GM23338 (cell line): ENCODE measurements around the gene RHBDL3. TPM values are rescaled to one million over a fixed set of nuclear protein-coding genes. Genes with fewer than 3 reads are reported as not detected.
A peak's percentile ranks its signal among the peaks of the same experiment; 100 is the strongest.

Experiments used
- ATAC-seq: fragments of 200-7000 bp; cut with Tn5 transposase; 3 replicates; pipeline ENCODE4 v1.9.1; 2020
- DNase-seq: peaks from one replicate; pipeline ENCODE4 v3.0.0-alpha.2; 2015; ENCODE audit warnings: low spot score
- H2AFZ ChIP-seq: fragments of 200-600 bp; sonication (generic); 2 replicates; pipeline ENCODE4 v1.8.0; 2016; ENCODE audit warnings: antibody characterized with exemption, mild to moderate bottlenecking, moderate library complexity
- H3F3A ChIP-seq: fragments of 200-600 bp; sonication (generic); replicated peaks from 2 replicates; pipeline ENCODE4 v1.8.0; 2017; ENCODE audit warnings: antibody characterized with exemption, mixed run types, low read depth
- H3K27ac ChIP-seq: fragments of 200-600 bp; sonication (generic); 2 replicates; pipeline ENCODE4 v1.6.1; 2016; ENCODE audit warnings: low read depth
- H3K27me3 ChIP-seq: fragments of 200-600 bp; sonication (generic); 2 replicates; pipeline ENCODE4 v1.8.0; 2016; ENCODE audit warnings: mild to moderate bottlenecking, mixed run types, moderate library complexity; ENCODE audit not compliant: insufficient read depth
- H3K36me3 ChIP-seq: fragments of 200-600 bp; sonication (generic); 2 replicates; pipeline ENCODE4 v1.8.0; 2016; ENCODE audit warnings: mild to moderate bottlenecking; ENCODE audit not compliant: insufficient read depth
- H3K4me1 ChIP-seq: fragments of 200-600 bp; sonication (generic); 2 replicates; pipeline ENCODE4 v1.8.0; 2016; ENCODE audit warnings: mild to moderate bottlenecking, moderate library complexity; ENCODE audit not compliant: insufficient read depth
- H3K4me2 ChIP-seq: fragments of 200-600 bp; sonication (generic); 2 replicates; pipeline ENCODE4 v1.7.1; 2017; ENCODE audit warnings: mixed run types
- H3K4me3 ChIP-seq: fragments of 200-600 bp; sonication (generic); 2 replicates; pipeline ENCODE4 v1.6.1; 2016; ENCODE audit warnings: mixed run types
- H3K79me2 ChIP-seq: fragments of 200-600 bp; sonication (generic); replicated peaks from 2 replicates; pipeline ENCODE4 v1.8.0; 2017; ENCODE audit warnings: mild to moderate bottlenecking; ENCODE audit not compliant: insufficient read depth
- H3K9me2 ChIP-seq: fragments of 200-600 bp; sonication (generic); 2 replicates; pipeline ENCODE4 v1.8.0; 2017; ENCODE audit not compliant: insufficient read depth
- H4K20me1 ChIP-seq: fragments of 200-600 bp; sonication (generic); replicated peaks from 2 replicates; pipeline ENCODE4 v1.8.0; 2017; ENCODE audit warnings: mild to moderate bottlenecking; ENCODE audit not compliant: insufficient read depth
- H3K27ac Mint-ChIP-seq: 2 replicates; pipeline ENCODE4 v1.8.0; 2020; ENCODE audit warnings: inconsistent platforms, mild to moderate bottlenecking, moderate library complexity, mixed read lengths
- H3K27me3 Mint-ChIP-seq: 3 replicates; pipeline ENCODE4 v1.8.0; 2022; ENCODE audit warnings: low read depth, mild to moderate bottlenecking, moderate library complexity, mixed read lengths, inconsistent platforms; ENCODE audit not compliant: insufficient read depth, poor library complexity
- H3K36me3 Mint-ChIP-seq: 3 replicates; pipeline ENCODE4 v1.8.0; 2021; ENCODE audit warnings: low read depth, mild to moderate bottlenecking, inconsistent platforms, moderate library complexity, mixed read lengths
- H3K4me1 Mint-ChIP-seq: 3 replicates; pipeline ENCODE4 v1.8.0; 2020; ENCODE audit warnings: mild to moderate bottlenecking, inconsistent platforms, mixed read lengths
- H3K4me3 Mint-ChIP-seq: 3 replicates; pipeline ENCODE4 v1.8.0; 2021; ENCODE audit warnings: moderate library complexity, mild to moderate bottlenecking, inconsistent platforms, mixed read lengths
- H3K9me3 Mint-ChIP-seq: 3 replicates; pipeline ENCODE4 v1.8.0; 2020; ENCODE audit warnings: moderate library complexity, mild to moderate bottlenecking, inconsistent platforms, mixed read lengths
- EZH2 ChIP-seq: fragments of 200-600 bp; sonication (generic); IDR thresholded peaks from one replicate; pipeline ENCODE4 v1.8.0; 2017; ENCODE audit warnings: antibody characterized with exemption, mild to moderate bottlenecking, low read depth; ENCODE audit not compliant: unreplicated experiment
- JUNB ChIP-seq: IDR thresholded peaks from one replicate; pipeline ENCODE4 v1.6.1; 2016; ENCODE audit warnings: antibody characterized with exemption; ENCODE audit not compliant: unreplicated experiment
- NANOG ChIP-seq: IDR thresholded peaks from 2 replicates; pipeline ENCODE4 v1.6.1; 2016; ENCODE audit warnings: antibody characterized with exemption, borderline replicate concordance
- STAT1 ChIP-seq: IDR thresholded peaks from one replicate; pipeline ENCODE4 v1.6.1; 2016; ENCODE audit warnings: antibody characterized with exemption; ENCODE audit not compliant: unreplicated experiment
- ZNF114 ChIP-seq: fragments of 250-450 bp; sonication (Bioruptor Pico); IDR thresholded peaks from 2 replicates; pipeline ENCODE4 v1.5.0; 2020; ENCODE audit warnings: mild to moderate bottlenecking, moderate library complexity
- ZNF462 ChIP-seq: fragments of 250-450 bp; sonication (Bioruptor Pico); IDR thresholded peaks from 2 replicates; pipeline ENCODE4 v1.5.0; 2020; ENCODE audit warnings: mild to moderate bottlenecking, moderate library complexity
- polyA plus RNA-seq: library from polyadenylated mRNA; unstranded; fragments of >200 nt; fragmentation: Nextera tagmentation; extraction: Ambion mirVana; gene quantifications from 2 replicates; pipeline ENCODE4 v1.2.1, GENCODE V29; 2016
- total RNA-seq: library from RNA; depleted of rRNA; stranded (reverse); fragments of >200 nt; shearing (Covaris generic); gene quantifications from 2 replicates; pipeline ENCODE4 v1.2.3, GENCODE V29; 2014

RHBDL3 gene
- total and polyA plus RNA-seq, 2 experiments from 2014 or later = 2.3 to 8.1 TPM

GRCh38 chr17:32289471-32290070 is 23.9 kb downstream of the RHBDL3 start:
- Histone ChIP-seq H3K4me3 (no peak overlapping the region), H3K4me2 (peak overlapping the region; percentile 53), H3K36me3 (no peaks in the 10 kb centered on the region), H3K4me1 (peaks cover 35% of the 10 kb centered on the region), H4K20me1 (no peaks in the 10 kb centered on the region), H3F3A (peaks cover 18% of the 10 kb centered on the region), H2AFZ (no peak overlapping the region), H3K27me3 (no peaks in the 10 kb centered on the region), H3K79me2 (no peaks in the 10 kb centered on the region), H3K27ac (peak overlapping the region; percentile 74), H3K9me2 (no peaks in the 10 kb centered on the region)
- TF ChIP-seq STAT1 = no peak
- peak; percentile 61; the same call in 1 of the 2 replicates for TF ChIP-seq NANOG
- 0 out of 2 replicates have a peak, but pooled peaks have one; percentile 53 for TF ChIP-seq ZNF462 (CRISPR knock-in tag)
- Mint-ChIP-seq H3K36me3 (no peaks in the 10 kb centered on the region; the same call in 2 of the 3 replicates), H3K4me1 (peaks cover 48% of the 10 kb centered on the region), H3K27me3 (peaks cover 9% of the 10 kb centered on the region), H3K4me3 (peak overlapping the region; percentile 4; the same call in 2 of the 3 replicates), H3K9me3 (no peaks in the 10 kb centered on the region), H3K27ac (peak overlapping the region; percentile 49; the same call in 1 of the 2 replicates)
- DNase-seq (peak; percentile 90), ATAC-seq (peak; percentile 74)

- Histone ChIP-seq H2AFZ (no peak overlapping the region), H3F3A (peaks cover 18% of the 10 kb centered on the region), H3K4me2 (no peak overlapping the region), H3K79me2 (no peaks in the 10 kb centered on the region), H3K9me2 (no peaks in the 10 kb centered on the region), H3K36me3 (no peaks in the 10 kb centered on the region), H3K4me1 (peaks cover 35% of the 10 kb centered on the region), H3K27ac (no peak overlapping the region; the same call in 1 of the 2 replicates), H3K27me3 (no peaks in the 10 kb centered on the region), H3K4me3 (no peak overlapping the region), H4K20me1 (no peaks in the 10 kb centered on the region)
- Mint-ChIP-seq H3K4me3 (no peak overlapping the region), H3K36me3 (no peaks in the 10 kb centered on the region; the same call in 2 of the 3 replicates), H3K27me3 (peaks cover 9% of the 10 kb centered on the region), H3K27ac (no peak overlapping the region), H3K4me1 (peaks cover 43% of the 10 kb centered on the region), H3K9me3 (no peaks in the 10 kb centered on the region)
- no peak for ATAC-seq
- DNase-seq = no peak
- no peak for TF ChIP-seq EZH2
- no peak for TF ChIP-seq NANOG
- TF ChIP-seq ZNF114 (CRISPR knock-in tag) = no peak
- no peak for TF ChIP-seq JUNB
These were observed 26.5 kb downstream of the RHBDL3 start for GRCh38 chr17:32292094-32292493.
